Stimulated activated CD8-positive, alpha-beta memory T cell treated with anti-CD3 and anti-CD28 coated beads, Interleukin-4, amount 100 ng/mL, for 4 hours (primary cell): Measurements from ENCODE around the gene STAT5A.
"Not testable (repeated sequence)": the region's sequence is repeated elsewhere in the genome, so short reads cannot be mapped to it uniquely, and the experiment has no call there.

ENCODE experiments used
- DNase-seq, 2 donors: peaks; one replicate each; pipeline ENCODE4 v3.0.0-alpha.2; 2020; ENCODE audit warnings: low read depth in 2 of 2, low spot score in 1 of 2

STAT5A gene

DNA sequence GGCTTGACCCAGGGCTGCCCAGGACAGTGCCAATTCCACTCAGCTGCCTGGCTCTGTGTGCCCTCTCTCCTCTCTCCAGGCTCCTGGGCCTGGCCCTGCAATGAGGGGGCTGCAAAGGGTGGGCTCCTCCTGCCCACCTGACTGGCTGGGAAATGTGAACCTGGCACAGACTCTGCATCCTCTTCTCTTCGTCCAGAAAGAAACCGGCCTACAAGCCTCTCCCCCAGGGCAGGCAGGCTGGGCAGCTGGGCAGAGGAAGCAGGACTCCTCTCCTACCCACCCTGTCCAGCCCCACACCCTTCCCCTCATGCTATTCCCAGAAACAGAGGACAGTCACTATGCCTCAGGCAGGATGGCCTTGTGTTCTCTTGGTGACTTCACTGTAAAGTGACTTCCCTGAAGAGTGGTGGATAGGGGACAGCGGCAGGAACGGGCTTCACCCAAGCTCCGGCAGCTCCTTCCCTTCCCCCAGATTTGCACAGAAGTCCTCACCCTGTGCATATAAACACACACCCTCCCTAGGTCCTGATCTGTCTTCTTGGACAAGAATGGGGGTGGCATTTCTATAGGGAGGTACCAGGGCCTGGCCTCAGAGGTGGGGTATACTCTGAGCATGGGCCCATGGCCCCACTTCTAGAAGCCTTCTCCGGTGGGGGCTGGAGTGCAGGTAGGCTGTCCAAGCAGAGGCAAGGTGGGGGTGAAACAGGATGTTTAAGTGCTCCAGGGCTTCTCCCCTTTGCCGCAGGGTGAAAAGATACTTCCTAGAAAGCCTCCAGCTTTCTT, 4.9 kb upstream of the STAT5A start:
- no peak for DNase-seq

DNA sequence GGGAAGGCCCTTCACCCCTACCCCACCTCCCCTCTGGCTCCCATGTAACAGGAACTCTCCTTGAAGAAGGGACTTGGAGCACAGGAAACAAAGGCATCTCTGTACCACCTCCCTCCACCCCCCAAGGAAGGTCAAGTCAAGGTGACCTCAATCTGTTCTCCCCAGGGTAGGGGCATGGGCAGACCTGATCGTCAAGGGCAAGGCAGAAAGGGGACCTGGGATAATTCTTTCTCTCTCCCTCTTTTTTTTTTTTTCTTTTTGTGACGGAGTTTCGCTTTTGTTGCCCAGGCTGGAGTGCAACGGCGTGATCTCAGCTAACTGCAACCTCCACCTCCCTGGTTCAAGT, 4.3 kb upstream of the STAT5A start:
- DNase-seq: no peak

DNA sequence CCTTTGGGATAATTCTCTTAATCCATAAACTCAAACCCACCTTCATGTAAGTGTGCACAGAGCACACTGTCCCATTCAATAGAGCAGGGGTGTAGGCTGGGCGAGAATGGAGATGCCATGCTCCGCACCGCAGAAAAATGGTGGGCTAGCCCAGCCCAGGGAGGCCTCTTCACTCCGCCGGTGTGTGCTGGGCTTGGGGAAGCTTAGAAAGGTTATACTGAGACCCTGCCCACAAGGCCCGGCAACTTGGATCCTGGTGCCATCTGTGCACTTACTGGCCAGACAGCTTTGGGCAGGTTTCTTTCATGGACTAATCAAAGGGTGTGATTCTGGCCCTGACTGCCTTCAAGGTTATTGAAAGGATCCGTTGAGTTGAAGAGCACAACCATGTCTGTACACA, 3.7 kb upstream of the STAT5A start:
- no peak for DNase-seq

DNA sequence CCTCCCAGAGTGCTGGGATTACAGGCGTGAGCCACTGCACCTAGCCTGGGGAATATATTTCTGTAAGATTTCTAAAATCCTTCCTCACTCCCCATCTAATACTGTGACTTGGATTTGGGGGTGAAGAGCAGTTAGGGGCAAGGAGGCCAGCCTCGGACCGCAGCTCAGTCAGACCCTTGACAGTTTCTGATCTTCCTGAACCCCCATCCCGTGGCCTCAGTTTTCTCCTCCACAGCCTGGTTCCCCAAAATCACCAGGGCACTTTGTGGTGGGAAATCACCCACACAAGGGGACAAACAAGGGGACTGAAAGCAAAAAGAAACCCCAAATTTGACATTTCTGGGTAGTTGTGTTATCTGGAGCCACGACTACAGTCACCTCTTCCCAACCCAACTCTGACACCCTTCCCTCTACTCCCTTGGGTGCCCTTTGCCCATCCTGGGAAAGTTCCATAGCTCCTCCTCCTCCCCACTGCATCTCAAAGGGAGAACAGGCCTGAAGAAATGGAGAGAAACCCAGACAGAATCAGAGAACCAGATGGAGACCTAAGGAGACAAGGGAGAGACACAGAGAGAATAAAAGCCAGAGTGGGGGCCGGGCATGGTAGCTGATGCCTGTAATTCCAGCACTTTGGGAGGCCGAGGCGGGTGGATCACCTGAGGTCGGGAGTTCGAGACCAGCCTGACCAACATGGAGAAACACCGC, 2.8 kb upstream of the STAT5A start:
- DNase-seq: no peak

DNA sequence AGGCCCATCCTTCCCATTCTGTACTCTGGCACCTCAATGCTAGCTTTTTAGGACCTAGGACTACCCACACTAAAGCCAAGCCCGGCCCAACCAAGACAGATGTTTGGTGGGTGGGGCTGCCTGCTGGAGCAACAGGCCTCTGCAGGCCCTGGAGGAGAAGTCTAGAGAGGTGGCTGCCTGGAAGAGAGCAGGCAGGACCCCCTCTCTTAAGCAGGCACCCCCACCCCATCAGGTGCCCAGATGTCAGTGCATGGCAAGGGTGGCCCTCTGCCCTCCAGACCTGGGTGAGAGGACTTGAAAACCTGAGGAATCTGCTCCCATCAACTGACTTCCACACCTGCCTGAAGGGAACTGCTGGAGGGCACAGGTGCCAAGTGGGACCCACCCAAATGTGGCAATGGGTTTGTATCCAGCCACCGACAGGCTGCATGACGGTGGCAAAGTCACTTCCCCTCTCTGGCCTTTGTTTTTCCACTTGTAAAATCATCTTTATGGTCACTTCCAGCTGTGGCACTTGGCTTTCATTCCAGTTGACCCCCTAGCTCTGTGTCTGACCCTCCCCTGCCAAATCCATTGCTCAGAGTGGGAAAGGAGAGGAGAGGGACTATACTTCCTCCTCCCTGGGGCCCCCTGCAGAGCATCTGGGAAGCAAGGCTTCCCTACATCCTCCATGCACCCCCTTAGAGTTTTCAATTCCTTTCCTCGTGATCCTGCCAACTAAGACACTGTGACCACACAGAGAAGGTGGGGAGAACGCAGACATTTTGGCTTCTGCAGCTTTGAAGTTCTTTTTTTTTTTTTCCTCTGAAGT, 1.7 kb upstream of the STAT5A start:
- no peak for DNase-seq

DNA sequence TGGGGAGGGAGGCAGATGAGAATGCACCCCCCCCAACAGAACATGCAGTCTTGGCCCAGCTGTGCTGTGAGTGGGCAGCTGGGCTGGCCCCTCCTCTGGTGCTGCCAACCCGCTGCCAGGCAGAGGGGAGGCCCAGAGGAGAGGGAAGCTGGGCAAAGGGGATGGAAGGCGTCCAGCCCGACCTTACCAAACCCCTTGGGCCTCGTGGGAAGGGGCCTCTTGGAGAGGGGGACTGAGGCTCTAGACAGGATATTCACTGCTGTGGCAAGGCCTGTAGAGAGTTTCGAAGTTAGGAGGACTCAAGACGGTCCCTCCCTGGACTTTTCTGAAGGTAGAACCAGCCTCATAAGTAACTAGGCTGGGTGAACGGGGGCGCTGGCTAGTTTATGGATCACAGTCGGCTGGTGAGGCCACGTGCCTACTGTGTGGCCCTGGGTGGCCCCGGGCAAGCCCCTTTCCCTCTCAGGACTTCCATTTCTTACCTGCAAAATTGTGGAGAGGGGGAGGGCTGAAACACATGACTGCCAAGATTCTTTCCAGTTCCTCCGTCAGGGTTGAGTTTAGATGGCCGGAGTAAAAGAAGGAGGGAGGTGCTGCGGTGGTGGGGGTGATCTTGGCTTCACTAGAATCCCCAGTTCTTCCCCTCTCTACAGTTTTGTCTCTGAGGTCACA, 857 bp upstream of the STAT5A start:
- DNase-seq: peak in 1 of 2 donors; percentile 26

DNA sequence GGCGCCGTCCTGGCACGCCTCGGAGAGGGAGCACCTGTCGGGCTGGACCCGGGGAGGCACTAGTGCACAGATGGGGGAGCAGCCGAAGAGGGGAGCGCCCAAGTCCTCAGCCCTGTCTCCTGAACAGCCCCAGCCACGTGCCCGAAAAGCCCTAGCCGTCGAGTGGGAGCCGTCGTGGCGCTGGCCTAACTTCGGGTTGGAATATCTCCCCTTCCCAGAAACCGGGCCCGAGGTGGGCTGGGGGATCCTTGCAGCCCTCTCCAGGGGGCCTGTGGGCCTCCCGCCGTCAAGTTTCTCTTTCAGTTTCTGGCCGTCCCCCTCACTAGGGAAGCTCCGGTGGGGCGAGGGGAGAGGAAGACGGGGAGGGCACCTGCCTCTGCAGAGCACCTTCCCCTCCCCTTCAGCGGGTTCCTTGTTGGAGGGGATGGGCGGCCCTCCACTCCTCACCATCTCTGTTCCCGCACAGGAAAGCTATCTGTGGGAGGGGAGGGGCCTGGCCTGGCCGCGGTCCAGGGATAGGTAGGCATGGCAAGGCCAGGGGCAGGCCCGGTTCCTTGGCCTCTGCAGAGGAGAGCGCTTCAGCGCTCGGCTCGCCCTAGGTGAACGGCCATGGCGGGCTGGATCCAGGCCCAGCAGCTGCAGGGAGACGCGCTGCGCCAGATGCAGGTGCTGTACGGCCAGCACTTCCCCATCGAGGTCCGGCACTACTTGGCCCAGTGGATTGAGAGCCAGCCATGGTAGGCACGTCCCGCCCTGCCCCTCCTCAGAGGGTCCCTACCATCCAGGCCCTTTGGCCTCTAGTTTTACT, 709 bp downstream of the STAT5A start:
- DNase-seq: peak; percentile 43 to 52

DNA sequence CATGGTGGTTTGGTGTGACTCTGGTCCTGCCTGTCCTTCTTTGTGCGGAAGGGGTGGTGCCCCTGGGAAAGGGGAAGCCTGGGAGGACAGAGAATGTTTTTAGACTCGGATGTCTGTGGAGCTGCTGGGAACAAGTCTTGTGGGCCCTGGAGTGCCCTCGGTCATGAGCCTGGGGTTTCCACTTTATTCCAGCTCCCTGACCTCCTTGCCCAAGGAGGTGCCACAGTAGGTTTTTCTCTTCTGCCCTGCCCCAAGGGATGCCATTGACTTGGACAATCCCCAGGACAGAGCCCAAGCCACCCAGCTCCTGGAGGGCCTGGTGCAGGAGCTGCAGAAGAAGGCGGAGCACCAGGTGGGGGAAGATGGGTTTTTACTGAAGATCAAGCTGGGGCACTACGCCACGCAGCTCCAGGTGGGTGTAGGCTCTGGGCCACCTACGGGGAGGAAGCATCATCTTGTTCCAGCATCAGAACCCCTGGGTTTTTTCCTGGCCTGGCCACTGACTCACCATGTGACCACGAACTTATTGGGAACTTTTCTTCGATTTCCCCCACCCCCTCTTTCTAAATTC, 1.4 kb downstream of the STAT5A start:
- peak; percentile 60 to 80 for DNase-seq

DNA sequence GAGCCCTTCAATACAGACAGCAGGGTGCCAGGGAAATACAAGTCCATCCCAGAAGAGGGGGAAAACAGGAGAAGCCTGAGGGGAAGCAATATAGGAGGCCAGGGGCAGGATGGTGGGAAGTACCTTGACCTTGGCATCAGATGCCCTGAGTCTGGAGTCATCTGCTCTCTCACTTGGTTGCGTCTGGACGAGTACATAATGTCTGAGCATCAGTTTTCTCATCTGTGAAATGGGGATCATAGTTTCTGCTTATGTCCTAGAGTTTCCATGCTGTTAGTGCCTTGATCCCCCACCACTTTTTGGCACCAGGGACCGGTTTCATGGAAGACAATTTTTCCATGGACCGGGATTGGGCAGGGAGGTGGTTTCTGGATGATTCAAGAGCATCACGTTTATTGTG, 2.3 kb downstream of the STAT5A start:
- no peak for DNase-seq

DNA sequence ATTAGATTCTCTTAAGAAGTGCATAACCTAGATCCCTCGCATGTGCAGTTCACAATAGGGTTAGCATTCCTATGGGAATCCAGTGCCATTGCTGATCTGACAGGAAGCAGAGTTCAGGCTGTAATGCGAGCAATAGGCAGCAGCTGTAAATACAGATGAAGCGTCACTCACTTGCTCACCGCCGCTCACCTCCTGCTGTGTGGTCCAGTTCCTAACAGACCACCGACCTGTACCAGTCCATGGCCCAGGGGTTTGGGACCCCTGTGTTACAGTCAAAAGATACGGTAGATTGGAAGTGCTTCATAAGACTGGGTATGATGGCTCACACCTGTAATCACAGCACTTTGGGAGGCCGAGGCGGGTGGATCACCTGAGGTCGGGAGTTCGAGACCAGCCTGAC, 2.8 kb downstream of the STAT5A start:
- DNase-seq: no peak

DNA sequence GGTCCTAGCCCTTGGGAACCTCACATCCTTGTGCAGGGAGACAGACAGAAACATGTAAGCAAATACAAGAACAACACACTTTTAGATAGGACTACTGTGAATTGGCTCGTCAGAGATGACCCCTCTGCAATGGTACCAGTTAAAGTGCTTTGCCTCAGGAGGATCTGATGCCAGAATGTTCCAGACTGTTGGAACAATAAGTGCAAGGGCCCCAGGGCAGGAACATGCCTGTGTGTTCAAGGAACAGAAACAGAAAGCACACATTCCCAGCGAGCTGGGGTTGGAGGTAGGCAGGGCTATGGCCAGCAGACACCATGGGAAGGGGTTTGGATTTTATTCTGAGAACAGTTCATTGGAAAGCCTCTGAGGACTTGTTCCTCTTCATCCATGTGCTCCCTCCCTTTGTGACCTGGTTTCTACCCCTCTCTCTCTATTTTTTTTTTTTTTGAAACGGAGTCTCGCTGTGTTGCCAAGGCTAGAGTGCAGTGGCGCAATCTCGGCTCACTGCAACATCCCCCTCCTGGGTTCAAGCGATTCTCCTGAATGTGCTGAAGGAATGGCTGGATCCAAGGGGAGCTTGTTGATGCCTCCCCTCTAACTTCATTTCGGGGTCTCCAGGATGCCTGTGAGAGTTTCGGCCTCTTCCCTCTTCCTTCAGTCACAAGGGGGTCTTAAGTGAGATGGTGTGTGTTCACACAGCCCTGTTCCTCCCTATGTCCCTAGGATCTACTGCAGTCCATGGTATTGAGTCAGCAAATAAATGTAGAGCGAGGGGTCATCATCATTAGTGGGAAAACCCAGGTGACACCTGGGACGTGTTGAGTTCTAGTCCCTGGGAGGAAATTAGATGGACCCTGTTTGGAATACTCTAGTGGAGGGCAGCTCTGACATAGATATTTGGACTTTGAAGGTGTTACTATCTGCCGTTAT, 6.4 kb downstream of the STAT5A start:
- DNase-seq: no peak

DNA sequence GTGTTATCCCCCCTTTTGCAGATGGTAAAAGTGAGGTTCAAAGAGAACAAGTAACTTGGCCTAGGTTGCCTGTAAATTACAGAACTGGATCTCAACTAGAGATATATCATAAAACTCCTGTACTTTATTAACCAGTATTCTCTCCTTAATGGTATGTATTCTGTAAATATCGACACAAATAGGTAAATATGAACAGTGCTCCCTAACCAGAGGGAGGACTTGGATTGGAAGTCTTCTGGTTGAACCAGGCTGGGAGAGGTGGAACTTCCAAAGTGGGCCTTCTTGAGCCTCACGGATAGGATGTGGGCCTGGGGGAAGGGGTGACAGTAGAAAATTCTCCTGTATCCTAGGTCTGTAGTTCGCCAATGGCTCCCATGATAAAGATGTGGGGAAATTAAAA, 7.7 kb downstream of the STAT5A start:
- DNase-seq: no peak

DNA sequence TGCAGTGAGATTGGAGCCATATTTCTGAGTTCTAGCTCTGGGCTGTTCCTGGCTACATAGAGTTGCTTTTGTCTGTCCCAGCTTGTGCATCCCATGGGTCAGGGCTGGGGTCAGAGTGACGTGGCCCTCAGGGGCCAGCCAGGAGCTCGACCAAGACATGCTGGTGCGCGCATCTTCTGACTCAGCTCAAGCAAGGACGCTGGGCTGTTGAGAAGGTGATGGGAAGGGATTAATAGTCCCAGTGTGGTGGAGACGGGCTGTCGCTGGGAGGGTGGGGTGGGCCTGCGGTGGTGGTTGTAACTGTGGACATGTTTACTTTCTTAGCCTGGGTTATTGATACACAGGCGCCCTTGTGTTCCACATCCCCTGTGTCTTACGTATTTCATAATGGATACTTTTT, 9.5 kb downstream of the STAT5A start:
- DNase-seq: not testable (repeated sequence)

DNA sequence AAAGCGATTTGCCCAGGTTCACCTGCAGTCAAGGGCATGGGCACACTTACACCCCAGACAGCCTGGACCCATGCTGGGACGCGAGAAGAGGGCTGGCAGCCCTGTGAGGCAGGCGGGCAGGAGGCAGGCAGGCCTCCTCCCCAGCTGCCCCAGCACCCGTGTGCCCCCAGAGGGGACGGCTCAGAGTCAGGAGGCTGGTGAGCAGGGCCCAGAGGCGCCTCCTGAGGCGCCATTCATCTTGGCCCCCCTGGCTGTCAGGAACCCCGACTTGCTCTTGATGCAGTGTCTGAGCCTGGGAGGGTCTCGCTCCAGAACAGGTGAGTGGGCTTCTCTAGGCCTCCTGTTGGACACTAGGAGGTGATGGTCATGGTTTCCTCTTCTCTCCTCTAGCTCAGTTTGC, 11.1 kb downstream of the STAT5A start:
- not testable (repeated sequence) for DNase-seq

DNA sequence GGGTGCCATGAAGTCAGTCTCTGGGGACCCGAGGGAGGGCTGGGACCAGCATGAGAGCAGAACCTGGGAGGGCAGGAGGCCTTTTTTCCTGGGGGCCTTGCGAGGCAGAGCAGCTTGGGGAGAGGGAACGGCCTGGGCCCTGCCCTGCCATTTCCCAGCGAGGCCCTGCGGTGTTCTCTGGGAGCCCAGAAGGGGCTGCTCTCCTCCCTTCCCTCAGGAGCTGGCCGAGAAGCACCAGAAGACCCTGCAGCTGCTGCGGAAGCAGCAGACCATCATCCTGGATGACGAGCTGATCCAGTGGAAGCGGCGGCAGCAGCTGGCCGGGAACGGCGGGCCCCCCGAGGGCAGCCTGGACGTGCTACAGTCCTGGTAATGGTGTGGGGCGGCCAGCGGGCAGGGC, 11.6 kb downstream of the STAT5A start:
- DNase-seq: not testable (repeated sequence)

DNA sequence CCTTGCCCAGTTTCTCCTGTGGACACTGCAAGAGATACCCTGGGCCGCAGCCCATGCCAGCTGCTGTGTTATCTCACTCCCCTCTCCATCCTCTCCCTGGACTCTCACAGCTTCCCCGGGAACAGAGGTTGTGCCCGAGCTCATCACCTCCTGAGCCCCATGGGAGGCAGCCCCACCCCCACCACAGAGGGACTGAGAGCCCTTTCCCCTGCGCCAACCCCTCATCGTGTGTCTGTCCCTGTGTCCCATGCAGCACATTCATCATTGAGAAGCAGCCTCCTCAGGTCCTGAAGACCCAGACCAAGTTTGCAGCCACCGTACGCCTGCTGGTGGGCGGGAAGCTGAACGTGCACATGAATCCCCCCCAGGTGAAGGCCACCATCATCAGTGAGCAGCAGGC, 12.7 kb downstream of the STAT5A start:
- no peak for DNase-seq

DNA sequence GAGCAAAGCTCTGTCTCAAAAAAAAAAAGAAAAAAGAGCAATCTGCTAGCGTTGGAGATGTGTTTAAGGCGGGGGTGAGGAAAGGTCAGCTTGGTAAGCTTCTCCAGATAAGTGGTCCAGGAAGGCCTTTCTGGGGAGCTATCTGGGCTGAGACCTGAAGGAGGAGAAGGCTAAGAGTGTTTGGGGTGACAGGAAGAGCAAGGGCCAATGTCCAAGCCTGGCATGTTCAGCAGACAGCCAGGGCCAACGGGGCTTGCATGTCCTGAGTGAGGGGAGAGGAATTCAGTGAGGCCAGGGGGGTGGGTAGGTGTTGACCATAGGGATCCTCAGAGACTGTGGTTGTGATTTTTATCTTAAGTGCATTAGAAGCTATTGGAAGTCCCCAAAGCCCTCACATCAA, 15.4 kb downstream of the STAT5A start:
- DNase-seq: no peak

DNA sequence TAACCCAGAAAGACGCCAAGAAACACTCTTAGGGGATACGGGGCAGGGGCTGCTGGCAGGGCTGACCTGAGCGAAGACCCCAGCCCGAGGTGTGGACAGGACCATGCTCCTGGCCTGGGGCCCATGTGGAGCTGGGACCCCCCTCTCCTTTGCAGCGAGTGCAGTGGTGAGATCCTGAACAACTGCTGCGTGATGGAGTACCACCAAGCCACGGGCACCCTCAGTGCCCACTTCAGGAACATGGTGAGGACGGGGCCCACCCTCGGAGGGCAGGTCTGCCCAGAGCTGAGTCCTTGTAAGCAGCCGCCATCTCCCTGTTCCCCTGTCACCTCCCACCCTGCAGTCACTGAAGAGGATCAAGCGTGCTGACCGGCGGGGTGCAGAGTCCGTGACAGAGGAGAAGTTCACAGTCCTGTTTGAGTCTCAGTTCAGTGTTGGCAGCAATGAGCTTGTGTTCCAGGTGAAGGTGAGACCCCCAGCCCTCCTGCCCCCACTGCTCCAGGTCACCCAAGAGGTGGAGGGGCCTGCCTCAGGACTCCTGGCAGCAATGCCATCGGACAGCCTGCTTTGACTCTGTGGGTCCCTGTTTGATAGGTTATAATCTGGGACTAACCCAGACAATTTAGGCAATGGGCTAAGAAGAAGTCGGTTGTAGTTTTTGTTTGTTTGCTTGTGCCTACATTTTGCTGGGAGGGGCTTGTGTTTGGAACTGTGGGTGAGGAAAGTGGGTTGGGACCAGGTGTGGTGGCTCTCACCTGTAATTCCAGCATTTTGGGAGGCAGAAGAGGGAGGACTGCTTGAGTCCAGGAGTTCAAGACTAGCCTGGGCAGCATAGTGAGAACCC, 16.1 kb downstream of the STAT5A start:
- DNase-seq: no peak

DNA sequence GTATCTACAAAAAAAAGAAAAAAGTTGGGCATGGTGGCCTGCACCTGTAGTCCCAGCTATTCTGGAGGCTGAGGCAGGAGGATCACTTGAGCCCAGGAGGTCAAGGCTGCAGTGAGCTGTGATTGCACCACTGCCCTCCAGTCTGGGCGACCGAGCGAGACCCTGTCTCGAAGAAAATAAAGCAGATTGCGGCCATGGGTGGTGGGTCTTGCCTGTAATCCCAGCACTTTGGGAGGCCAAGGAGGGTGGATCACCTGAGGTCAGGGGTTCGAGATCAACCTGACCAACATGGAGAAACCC, 16.7 kb downstream of the STAT5A start:
- not testable (repeated sequence) for DNase-seq
